NCI-H2196 (cell line): Measurements from ENCODE around the gene CDCP2.
A peak's percentile ranks its signal among the peaks of the same experiment; 100 is the strongest.
"Not testable (repeated sequence)": the region's sequence is repeated elsewhere in the genome, so short reads cannot be mapped to it uniquely, and the experiment has no call there.

ENCODE experiments used
- DNase-seq: peaks from one replicate; lab custom pipeline; 2025; ENCODE audit not compliant: unreplicated experiment; lab: John Stamatoyannopoulos, UW

Gene CDCP2

GRCh38 chr1:54168206-54168965 is 15.6 kb upstream of the CDCP2 start:
- no peak for DNase-seq

GRCh38 chr1:54167422-54168139 is 14.8 kb upstream of the CDCP2 start:
- DNase-seq: no peak

DNA sequence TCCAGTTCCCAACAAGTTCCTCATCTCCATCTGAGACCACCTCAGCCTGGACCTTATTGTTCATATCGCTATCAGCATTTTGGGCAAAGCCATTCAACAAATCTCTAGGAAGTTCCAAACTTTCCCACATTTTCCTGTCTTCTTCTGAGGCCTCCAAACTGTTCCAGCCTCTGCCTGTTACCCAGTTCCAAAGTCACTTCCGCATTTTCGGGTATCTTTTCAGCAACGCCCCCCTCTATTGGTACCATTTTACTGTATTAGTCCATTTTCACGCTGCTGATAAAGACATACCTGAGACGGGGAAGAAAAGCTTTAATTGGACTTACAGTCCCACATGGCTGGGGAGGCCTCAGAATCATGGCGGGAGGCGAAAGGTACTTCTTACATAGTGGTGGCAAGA is 13.6 kb upstream of the CDCP2 start:
- DNase-seq: not testable (repeated sequence)

GRCh38 chr1:54165146-54165545 is 12.3 kb upstream of the CDCP2 start:
- DNase-seq: no peak

- DNase-seq: no peak
These were observed 10.8 kb upstream of the CDCP2 start for GRCh38 chr1:54163573-54163972.

DNA sequence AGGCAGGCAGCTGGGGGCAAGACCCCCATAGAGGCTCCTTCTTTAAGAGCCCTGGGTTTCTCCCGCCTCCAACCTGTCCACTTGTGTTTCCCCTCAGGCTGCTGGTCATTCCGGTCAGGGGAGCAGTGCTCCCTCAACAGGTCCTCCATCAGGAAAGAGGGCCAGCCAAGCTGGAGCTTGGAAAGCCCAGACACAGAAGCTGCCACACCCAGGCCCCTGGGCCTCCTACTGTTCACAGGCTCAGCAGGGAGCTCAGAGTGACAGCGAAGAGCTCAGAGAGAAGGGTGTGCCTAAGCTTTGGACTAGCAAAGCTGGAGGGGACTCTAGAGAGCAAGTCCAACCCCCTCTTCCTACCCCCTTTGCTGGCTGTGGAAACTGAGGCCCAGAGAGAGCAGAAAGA is 10.3 kb upstream of the CDCP2 start:
- no peak for DNase-seq

DNA sequence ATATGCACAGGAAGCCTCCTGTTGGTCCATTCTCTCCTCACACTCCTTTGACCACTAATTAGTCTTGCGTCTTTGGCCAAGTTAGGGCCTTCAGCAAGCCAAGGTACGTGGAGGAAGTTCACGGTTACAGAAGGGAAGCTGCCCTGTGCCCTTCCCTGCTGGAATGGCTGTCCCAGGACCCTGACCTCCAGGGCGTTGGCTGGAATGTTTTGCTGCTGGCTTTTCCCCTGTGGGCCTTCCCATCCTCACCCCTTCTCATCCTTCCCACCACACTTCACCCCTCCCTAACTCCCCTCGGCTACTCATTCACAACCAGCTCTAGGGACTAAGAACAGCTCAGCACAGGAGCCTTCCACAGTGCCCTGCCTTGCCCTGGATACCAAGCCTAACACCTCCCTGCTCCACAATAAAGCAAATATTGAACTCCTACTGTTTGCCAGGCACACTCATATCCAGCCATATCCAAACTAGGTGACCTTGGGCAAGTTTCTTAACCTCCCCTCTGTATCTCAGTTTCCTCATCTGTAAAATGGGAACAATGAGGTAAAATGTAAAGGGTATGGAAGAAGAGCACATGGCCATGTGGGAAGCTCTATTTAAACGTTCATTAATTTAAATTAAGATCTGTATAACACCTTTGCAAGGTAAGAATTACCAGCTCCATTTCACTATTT is 8.8 kb upstream of the CDCP2 start:
- DNase-seq: no peak

DNA sequence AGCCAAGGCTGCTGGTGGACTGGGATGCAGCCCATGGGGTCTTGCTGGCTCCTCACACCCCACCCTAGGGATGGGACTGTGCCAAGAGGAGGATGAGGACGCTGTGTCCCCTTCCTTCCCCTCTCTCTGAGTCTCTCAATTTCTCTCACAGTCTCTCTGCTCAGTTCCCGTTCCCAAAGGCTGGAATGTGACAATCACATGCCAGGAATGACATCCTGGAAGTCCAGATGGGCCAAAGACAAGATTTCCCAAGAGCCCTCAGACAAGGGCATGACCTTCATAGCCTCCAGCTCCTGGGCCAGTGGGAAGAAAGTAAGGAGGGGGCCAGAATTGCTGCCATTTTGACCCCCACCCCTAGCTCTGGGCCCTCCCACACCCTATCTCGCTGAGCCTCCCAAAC is 7.6 kb upstream of the CDCP2 start:
- DNase-seq: no peak

DNA sequence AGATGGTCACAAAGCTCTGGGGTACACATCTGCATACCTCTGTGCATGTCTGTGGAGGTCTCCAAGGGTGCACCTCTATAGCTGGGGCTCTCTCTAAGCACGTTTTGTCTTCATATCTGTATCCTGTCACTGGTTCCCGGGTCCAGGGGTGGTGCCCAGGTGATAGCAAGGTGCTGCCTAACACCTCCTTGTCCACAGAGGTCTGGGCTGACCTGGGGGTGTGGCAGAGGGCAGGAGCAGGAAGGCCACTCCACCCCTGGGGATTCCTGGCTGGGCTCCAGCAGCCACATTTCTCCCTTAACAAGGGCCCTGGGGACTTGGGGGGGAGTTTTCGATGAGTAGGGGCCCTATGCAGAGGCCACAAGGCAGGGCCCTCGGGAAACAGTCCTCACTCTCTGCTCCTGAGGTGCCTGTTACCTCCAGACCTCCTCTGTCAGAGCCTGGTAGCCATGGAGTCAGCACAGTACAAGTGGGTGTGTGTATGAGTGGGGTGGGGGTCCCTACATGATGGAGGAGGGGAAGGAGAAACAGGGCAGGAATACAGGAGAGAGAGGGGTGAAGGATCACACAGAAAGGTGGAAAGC is 7.0 kb upstream of the CDCP2 start:
- no peak for DNase-seq

- DNase-seq: no peak
These were observed 5.3 kb upstream of the CDCP2 start for GRCh38 chr1:54158071-54158470.

- DNase-seq: no peak
These were observed 4.6 kb upstream of the CDCP2 start for GRCh38 chr1:54157401-54157800.

DNA sequence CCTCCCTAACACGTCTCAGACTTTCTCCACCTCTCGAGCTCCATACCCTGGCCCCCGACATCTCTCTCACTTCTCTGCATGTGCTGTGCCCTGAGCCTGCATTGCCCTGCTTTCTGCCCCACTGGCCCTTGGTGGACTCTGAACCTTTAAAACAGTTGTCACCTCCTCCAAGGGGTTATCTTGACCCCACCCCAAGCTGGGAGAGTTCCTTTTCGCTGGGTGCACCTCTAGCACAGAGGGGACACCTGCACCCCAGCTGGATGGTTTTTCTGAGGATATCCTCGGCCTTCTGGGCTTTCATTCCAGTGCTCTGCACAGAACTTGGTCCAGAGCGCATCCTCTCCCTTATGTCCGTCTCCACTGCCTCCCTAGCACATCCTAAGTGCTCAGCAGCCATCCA is 4.2 kb upstream of the CDCP2 start:
- no peak for DNase-seq

GRCh38 chr1:54156201-54156600 is 3.4 kb upstream of the CDCP2 start:
- DNase-seq: no peak

- peak; percentile 19 for DNase-seq
These were observed 987 bp upstream of the CDCP2 start for GRCh38 chr1:54153535-54154439.

- DNase-seq: no peak
These were observed 1.8 kb downstream of the CDCP2 start for GRCh38 chr1:54151013-54151412.

GRCh38 chr1:54149734-54150133 is 3.1 kb downstream of the CDCP2 start:
- no peak for DNase-seq

GRCh38 chr1:54144366-54144765 is 8.4 kb downstream of the CDCP2 start:
- DNase-seq: no peak

- no peak for DNase-seq
These were observed 10.5 kb downstream of the CDCP2 start for GRCh38 chr1:54142146-54142900.

GRCh38 chr1:54139711-54140110 is 13.1 kb downstream of the CDCP2 start:
- no peak for DNase-seq

GRCh38 chr1:54138994-54139393 is 13.8 kb downstream of the CDCP2 start:
- no peak for DNase-seq
